Activated naive CD4-positive, alpha-beta T cell (primary cell): ENCODE results near the gene DUSP12.
"Not testable (repeated sequence)": the region's sequence is repeated elsewhere in the genome, so short reads cannot be mapped to it uniquely, and the experiment has no call there.

Experiments
- DNase-seq, 4 experiments: peaks; one replicate each; lab custom pipeline; 2025; lab: John Stamatoyannopoulos, UW

The DUSP12 gene

GRCh38 chr1:161727256-161727924 lies 22.2 kb upstream of the DUSP12 start:
- peak in 1 of 4 experiments; percentile 10 for DNase-seq

- no peak for DNase-seq
Observed at GRCh38 chr1:161728376-161729226, 21.0 kb upstream of the DUSP12 start.

- DNase-seq, result no peak
Observed at GRCh38 chr1:161730050-161730564, 19.5 kb upstream of the DUSP12 start.

- DNase-seq, result no peak
Observed at GRCh38 chr1:161731241-161731640, 18.3 kb upstream of the DUSP12 start.

GRCh38 chr1:161731981-161732718 lies 17.4 kb upstream of the DUSP12 start:
- DNase-seq, result no peak

GRCh38 chr1:161733526-161733925 lies 16.1 kb upstream of the DUSP12 start:
- no peak for DNase-seq

- DNase-seq, result no peak
Observed at GRCh38 chr1:161735837-161736236, 13.7 kb upstream of the DUSP12 start.

- no peak for DNase-seq
Observed at GRCh38 chr1:161736335-161736969, 13.1 kb upstream of the DUSP12 start.

- no peak for DNase-seq
Observed at GRCh38 chr1:161737625-161738024, 12.0 kb upstream of the DUSP12 start.

- DNase-seq, result peak in 2 of 4 experiments; percentile 6 to 19
Observed at GRCh38 chr1:161738627-161739287, 10.8 kb upstream of the DUSP12 start.

GRCh38 chr1:161739865-161740566 lies 9.6 kb upstream of the DUSP12 start:
- DNase-seq, result no peak

GRCh38 chr1:161740921-161741320 lies 8.7 kb upstream of the DUSP12 start:
- DNase-seq, result no peak

GRCh38 chr1:161743231-161743630 lies 6.4 kb upstream of the DUSP12 start:
- DNase-seq, result no peak

- no peak for DNase-seq
Observed at GRCh38 chr1:161747801-161748200, 1.8 kb upstream of the DUSP12 start.

- DNase-seq, result peak in 2 of 4 experiments; percentile 14 to 22
Observed at GRCh38 chr1:161763522-161764098, 14.0 kb downstream of the DUSP12 start.

GRCh38 chr1:161766102-161766981 lies 16.8 kb downstream of the DUSP12 start, which contains the start of gene ATF6:
ATF6 (plus strand) TSS chr1:161766320; CDS start chr1:161766361, 41 bp downstream.
- DNase-seq, result peak; percentile 48 to 67 (median 52)

- DNase-seq, result no peak
Observed at GRCh38 chr1:161768461-161768860, 18.9 kb downstream of the DUSP12 start.

- DNase-seq, result no peak
Observed at GRCh38 chr1:161768986-161769672, 19.5 kb downstream of the DUSP12 start.

GRCh38 chr1:161769673-161770045 lies 20.1 kb downstream of the DUSP12 start:
- DNase-seq, result not testable (repeated sequence)
